ENCODE data around the gene DPYD.
A peak's percentile ranks its signal among the peaks of the same experiment; 100 is the strongest.

Gene DPYD

DNA sequence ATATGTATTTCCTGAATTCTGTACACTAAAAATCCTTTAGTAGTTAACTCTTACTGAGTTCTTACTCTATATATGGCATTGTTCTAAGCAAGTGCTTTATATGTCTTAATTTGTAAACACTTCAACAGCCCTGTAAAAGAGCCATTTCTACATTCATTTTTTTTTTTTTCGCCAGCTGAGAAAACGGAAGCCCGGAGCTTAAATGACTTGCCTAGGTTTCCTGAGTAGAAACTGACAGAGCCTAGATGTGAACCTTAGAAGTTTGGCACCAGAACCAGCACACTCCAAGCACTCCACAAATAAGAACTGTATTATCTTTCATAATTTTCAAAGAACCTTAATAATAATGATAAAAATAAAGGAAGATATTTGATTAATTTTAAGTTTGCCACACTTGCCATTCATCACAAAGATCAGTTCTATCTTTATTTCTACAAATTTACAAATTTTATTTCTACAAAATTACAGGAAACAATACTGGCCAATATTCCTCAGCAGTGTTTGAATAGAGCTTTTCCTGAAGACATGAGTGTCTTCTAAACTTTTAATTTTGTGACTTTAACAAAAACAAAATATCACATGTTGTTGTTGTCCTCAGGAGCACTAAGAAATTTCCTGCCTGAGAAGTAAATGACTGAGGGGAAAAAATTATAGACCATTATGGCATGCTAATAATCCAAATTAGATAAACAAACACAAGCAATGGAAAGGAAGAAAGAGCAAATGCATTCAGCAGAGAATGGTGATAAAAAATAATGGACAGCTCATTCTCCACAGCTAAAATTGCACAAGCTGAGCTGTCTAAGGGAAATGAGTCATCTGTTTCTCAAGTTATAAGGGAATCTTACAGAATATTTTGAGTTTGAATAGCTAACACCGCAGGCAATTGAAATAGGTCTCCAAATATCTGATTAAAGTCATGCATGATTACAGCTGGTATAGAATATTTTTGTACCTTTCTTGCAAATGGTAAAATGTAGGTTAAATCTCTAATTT, 71.2 kb downstream of the DPYD start:
- H3K4me3 ChIP-seq (ENCODE audit: control insufficient read depth, low read depth, low read length) = no peak overlapping the region
- peak; percentile 88 for DNase-seq (ENCODE audit: low read depth)
- TF ChIP-seq, protein P1, sequence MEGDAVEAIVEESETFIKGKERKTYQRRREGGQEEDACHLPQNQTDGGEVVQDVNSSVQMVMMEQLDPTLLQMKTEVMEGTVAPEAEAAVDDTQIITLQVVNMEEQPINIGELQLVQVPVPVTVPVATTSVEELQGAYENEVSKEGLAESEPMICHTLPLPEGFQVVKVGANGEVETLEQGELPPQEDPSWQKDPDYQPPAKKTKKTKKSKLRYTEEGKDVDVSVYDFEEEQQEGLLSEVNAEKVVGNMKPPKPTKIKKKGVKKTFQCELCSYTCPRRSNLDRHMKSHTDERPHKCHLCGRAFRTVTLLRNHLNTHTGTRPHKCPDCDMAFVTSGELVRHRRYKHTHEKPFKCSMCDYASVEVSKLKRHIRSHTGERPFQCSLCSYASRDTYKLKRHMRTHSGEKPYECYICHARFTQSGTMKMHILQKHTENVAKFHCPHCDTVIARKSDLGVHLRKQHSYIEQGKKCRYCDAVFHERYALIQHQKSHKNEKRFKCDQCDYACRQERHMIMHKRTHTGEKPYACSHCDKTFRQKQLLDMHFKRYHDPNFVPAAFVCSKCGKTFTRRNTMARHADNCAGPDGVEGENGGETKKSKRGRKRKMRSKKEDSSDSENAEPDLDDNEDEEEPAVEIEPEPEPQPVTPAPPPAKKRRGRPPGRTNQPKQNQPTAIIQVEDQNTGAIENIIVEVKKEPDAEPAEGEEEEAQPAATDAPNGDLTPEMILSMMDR (conservative IDR thresholded peaks at IDR 0.05; ENCODE audit: control insufficient read depth, insufficient read depth, low read depth, low read length) = no peak

DNA sequence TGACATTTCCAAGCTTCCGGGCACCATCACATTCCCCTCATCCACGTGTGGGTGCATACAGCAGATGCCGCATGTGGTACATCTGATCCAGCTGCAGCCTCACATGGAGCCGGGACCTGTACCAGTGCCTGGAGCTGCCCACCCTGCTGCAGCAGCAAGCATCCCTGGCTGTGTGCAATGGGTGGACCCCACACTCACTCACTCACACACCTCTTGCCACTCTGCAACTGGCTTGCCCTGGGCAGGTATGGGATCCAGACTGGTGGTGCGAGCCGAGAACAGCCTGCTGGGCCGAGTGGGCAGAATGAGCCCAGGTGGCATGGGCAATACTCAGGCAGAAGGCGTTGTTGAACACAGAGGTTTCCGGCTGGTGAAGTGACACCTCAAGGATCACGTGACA, 75.0 kb downstream of the DPYD start:
- no peak overlapping the region for H3K4me3 ChIP-seq (ENCODE audit: control insufficient read depth, low read depth, low read length)
- TF ChIP-seq, protein P1 (conservative IDR thresholded peaks at IDR 0.05; ENCODE audit: control insufficient read depth, insufficient read depth, low read depth, low read length) = no peak
- DNase-seq (ENCODE audit: low read depth) = no peak

DNA sequence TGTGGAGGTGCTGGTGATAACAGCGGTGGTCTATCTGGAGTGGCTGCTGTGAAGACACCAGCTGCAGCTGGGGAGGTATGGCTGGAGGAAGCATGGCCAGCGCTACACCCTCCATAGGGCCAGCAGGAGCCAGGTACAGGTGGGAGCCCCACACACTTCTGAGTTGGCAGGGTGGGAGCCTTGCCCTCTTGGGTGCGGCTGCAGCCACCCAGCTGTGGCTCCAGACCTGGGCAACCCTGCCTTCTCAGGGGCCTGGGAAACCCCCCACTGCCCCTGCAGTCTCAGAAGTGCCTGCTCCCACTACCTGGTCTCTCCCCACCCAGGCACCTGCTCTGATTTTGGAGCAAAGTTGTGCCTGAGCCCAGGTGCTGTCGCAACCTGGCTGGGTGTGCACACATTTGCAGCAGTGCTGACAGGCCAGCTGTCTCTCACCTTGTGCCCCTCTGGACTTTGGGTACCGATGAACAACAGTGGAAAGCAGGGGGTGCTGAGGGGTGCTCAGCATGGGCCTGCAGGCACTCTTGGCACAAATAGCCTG, 76.2 kb downstream of the DPYD start:
- H3K4me3 ChIP-seq (ENCODE audit: control insufficient read depth, low read depth, low read length) = no peak overlapping the region
- no peak for DNase-seq (ENCODE audit: low read depth)
- TF ChIP-seq, protein P1 (conservative IDR thresholded peaks at IDR 0.05; ENCODE audit: control insufficient read depth, insufficient read depth, low read depth, low read length) = no peak

DNA sequence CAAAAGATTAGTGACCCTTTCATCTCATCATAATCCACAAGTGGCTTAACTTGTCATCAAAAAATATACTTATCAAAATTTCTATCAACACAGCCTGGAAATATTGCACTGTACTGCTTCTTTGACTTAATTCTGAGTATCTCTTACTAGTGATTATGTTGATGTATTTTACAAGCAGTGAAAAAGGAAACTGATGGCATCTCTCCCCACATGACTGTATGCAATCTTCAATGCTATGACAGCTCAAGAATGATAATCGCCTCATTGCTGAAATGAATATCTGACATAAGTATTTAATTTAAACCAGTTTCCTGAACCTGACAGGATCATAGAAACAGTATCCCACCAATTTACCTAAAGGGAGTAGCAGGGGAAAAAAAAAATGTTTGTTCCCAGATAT, 79.5 kb downstream of the DPYD start:
- DNase-seq (ENCODE audit: low read depth) = no peak
- no peak overlapping the region for H3K4me3 ChIP-seq (ENCODE audit: control insufficient read depth, low read depth, low read length)
- TF ChIP-seq, protein P1 (conservative IDR thresholded peaks at IDR 0.05; ENCODE audit: control insufficient read depth, insufficient read depth, low read depth, low read length) = no peak

DNA sequence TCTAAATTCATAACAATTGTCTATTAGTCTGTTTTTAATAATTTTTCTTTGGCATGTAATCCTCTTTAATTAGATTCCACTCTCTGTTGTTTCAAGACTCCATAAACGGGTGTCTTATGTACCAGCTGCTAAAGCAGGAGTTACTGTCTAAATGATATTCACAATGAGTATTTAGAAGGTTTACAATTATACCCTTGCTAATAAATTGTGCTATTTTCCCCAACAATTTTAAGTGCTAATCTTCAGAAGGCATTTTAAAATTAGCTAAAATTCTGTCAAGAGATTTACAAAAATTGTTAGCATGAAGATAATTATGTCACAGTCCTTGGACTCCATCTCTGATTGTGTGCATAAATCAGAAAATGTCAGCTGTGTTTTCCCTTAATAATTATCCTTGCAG, 83.7 kb downstream of the DPYD start:
- TF ChIP-seq, protein P1 (conservative IDR thresholded peaks at IDR 0.05; ENCODE audit: control insufficient read depth, insufficient read depth, low read depth, low read length) = no peak
- no peak overlapping the region for H3K4me3 ChIP-seq (ENCODE audit: control insufficient read depth, low read depth, low read length)
- no peak for DNase-seq (ENCODE audit: low read depth)

DNA sequence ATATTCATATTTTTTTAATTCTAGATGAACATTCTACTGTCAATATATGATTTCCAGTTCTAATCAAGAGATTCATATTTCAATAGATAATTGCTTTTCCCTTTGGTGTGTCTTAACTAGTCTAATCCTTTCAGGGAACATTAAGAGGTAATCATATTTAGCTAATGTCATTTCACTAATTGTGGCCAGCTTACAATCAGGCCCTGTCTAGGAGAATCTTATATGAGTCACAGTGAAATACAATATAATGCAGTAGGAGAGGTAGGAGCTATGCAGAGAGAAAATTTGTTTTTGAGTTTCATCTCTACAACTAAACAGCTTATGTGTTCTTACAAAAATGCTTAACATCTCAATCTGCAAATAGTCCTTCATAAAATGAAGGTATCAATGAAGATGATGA, 85.9 kb downstream of the DPYD start:
- H3K4me3 ChIP-seq (ENCODE audit: control insufficient read depth, low read depth, low read length) = no peak overlapping the region
- TF ChIP-seq, protein P1 (conservative IDR thresholded peaks at IDR 0.05; ENCODE audit: control insufficient read depth, insufficient read depth, low read depth, low read length) = no peak
- DNase-seq (ENCODE audit: low read depth) = no peak

Data from fibroblast of mammary gland (primary cell).